DOHH2 (cell line): ENCODE data around the gene PASK.

Experiments used
- EZH2phosphoT487 ChIP-seq: fragments of 200-600 bp; sonication (generic); IDR thresholded peaks from 2 replicates; pipeline ENCODE4 v1.6.1; 2017; ENCODE audit warnings: borderline replicate concordance, mild to moderate bottlenecking, antibody characterized with exemption, low read length, moderate library complexity, mixed read lengths
- TF ChIP-seq, protein P1 (sequence below): fragments of 200-600 bp; sonication (generic); IDR thresholded peaks from one replicate; pipeline ENCODE4 v1.5.1; 2014; ENCODE audit warnings: antibody characterized with exemption, mild to moderate bottlenecking, low read depth, low read length; ENCODE audit not compliant: poor library complexity, severe bottlenecking

- TF ChIP-seq, protein P1, sequence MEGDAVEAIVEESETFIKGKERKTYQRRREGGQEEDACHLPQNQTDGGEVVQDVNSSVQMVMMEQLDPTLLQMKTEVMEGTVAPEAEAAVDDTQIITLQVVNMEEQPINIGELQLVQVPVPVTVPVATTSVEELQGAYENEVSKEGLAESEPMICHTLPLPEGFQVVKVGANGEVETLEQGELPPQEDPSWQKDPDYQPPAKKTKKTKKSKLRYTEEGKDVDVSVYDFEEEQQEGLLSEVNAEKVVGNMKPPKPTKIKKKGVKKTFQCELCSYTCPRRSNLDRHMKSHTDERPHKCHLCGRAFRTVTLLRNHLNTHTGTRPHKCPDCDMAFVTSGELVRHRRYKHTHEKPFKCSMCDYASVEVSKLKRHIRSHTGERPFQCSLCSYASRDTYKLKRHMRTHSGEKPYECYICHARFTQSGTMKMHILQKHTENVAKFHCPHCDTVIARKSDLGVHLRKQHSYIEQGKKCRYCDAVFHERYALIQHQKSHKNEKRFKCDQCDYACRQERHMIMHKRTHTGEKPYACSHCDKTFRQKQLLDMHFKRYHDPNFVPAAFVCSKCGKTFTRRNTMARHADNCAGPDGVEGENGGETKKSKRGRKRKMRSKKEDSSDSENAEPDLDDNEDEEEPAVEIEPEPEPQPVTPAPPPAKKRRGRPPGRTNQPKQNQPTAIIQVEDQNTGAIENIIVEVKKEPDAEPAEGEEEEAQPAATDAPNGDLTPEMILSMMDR: no peak
- TF ChIP-seq EZH2phosphoT487: no peak
Measured at GRCh38 chr2:241070361-241070760, 78.9 kb downstream of the PASK start.
